Panc1 (cell line): ENCODE measurements around the gene ZNF593OS.

Experiments used
- CTCF ChIP-seq: fragments of 450-650 bp; IDR thresholded peaks from 2 replicates; pipeline ENCODE4 v1.5.1; 2017; ENCODE audit warnings: mild to moderate bottlenecking
- POLR2AphosphoS5 ChIP-seq: IDR thresholded peaks from 2 replicates; pipeline ENCODE4 v1.6.1; 2012; ENCODE audit warnings: mild to moderate bottlenecking, low read depth, low read length, moderate library complexity
- REST ChIP-seq, 2 experiments: IDR thresholded peaks; 2 replicates each; pipeline ENCODE4 v1.6.1; 2011 to 2012; ENCODE audit warnings: low read depth in 2 of 2, control low read depth in 1 of 2, low read length in 1 of 2, mild to moderate bottlenecking in 1 of 2, moderate library complexity in 1 of 2; ENCODE audit not compliant: insufficient read depth in 1 of 2
- SIN3A ChIP-seq: IDR thresholded peaks from 2 replicates; pipeline ENCODE4 v1.6.1; 2012; ENCODE audit warnings: low read depth, mild to moderate bottlenecking, low read length, moderate library complexity, borderline replicate concordance; ENCODE audit not compliant: insufficient read depth

- TF ChIP-seq POLR2AphosphoS5 = no peak
- no peak for TF ChIP-seq CTCF
- TF ChIP-seq REST (IDR thresholded peaks at IDR 0.05; ENCODE audit: insufficient read depth in 1 of 2, low read depth in 2 of 2, low read length in 1 of 2) = no peak
- TF ChIP-seq SIN3A = no peak
Observed at GRCh38 chr1:26213335-26213905, 41.8 kb upstream of the ZNF593OS start.
